SK-N-SH (cell line): ENCODE results near the gene CLASP1. TPM values are rescaled to one million over a fixed set of nuclear protein-coding genes. Genes with fewer than 3 reads are reported as not detected.
A peak's percentile ranks its signal among the peaks of the same experiment; 100 is the strongest.

Experiments used
- CTCF ChIA-PET: fragments of 300-600, 350-600 bp; formaldehyde crosslinking; extraction: SDS; loops from one replicate; lab custom pipeline; 2021; lab: Yijun Ruan, JAX
- POLR2A ChIA-PET: fragments of 350-600 bp; sonication (Branson Sonifier 250); formaldehyde crosslinking; extraction: SDS; loops from one replicate; lab custom pipeline; 2020; ENCODE audit warnings: antibody characterized with exemption, inconsistent platforms; lab: Yijun Ruan, JAX
- DNase-seq: peaks from one replicate; pipeline ENCODE4 v3.0.0; 2012
- H2AFZ ChIP-seq: fragments of 200-600 bp; sonication (generic); 2 replicates; pipeline ENCODE4 v1.8.1; 2016; ENCODE audit warnings: antibody characterized with exemption, mild to moderate bottlenecking, low read depth
- H3F3A ChIP-seq: fragments of 200-600 bp; sonication (generic); replicated peaks from 2 replicates; pipeline ENCODE3; 2016; ENCODE audit warnings: antibody characterized with exemption, mild to moderate bottlenecking; ENCODE audit not compliant: insufficient read depth
- H3K27ac ChIP-seq, 2 experiments: fragments of 200-500 bp in 1 of 2; fragments of 200-600 bp in 1 of 2; sonication (Bioruptor generic) in 1 of 2; sonication (generic), shearing (Covaris generic) in 1 of 2; 2 replicates each; pipeline versions ENCODE4 v1.5.1 to v1.6.1; 2014 to 2016; ENCODE audit warnings: low read depth in 2 of 2, inconsistent platforms in 1 of 2, low read length in 1 of 2, mild to moderate bottlenecking in 1 of 2, mixed read lengths in 1 of 2
- H3K27me3 ChIP-seq: fragments of 200-600 bp; sonication (generic), shearing (Covaris generic); 2 replicates; pipeline ENCODE4 v1.6.1; 2016; ENCODE audit warnings: mixed run types; ENCODE audit not compliant: insufficient read depth
- H3K36me3 ChIP-seq, 2 experiments: fragments of 200-500 bp in 1 of 2; fragments of 200-600 bp in 1 of 2; sonication (Bioruptor generic) in 1 of 2; sonication (generic) in 1 of 2; replicated peaks in 1 of 2; 2 replicates each; pipeline versions ENCODE3 to v1.5.1; 2014 to 2016; ENCODE audit warnings: low read length in 1 of 2, mild to moderate bottlenecking in 1 of 2; ENCODE audit not compliant: insufficient read depth in 2 of 2, control insufficient read depth in 1 of 2
- H3K4me1 ChIP-seq, 2 experiments: fragments of 200-500 bp in 1 of 2; fragments of 200-600 bp in 1 of 2; sonication (Bioruptor generic) in 1 of 2; sonication (generic), shearing (Covaris generic) in 1 of 2; 2 replicates each; pipeline versions ENCODE4 v1.5.1 to v1.6.1; 2014 to 2016; ENCODE audit warnings: low read depth in 1 of 2, low read length in 1 of 2, mixed run types in 1 of 2; ENCODE audit not compliant: insufficient read depth in 2 of 2, control insufficient read depth in 1 of 2
- H3K4me2 ChIP-seq: fragments of 200-600 bp; sonication (generic), shearing (Covaris generic); 2 replicates; pipeline ENCODE4 v1.6.1; 2017; ENCODE audit warnings: mixed run types
- H3K4me3 ChIP-seq, 2 experiments: fragments of 200-500 bp in 1 of 2; fragments of 200-600 bp in 1 of 2; sonication (Bioruptor generic) in 1 of 2; sonication (generic), shearing (Covaris generic) in 1 of 2; 2 replicates each; pipeline versions ENCODE4 v1.5.1 to v1.8.1; 2014 to 2016; ENCODE audit warnings: low read depth in 2 of 2, inconsistent platforms in 1 of 2, low read length in 1 of 2, mild to moderate bottlenecking in 1 of 2, mixed read lengths in 1 of 2, moderate library complexity in 1 of 2
- H3K79me2 ChIP-seq: fragments of 200-600 bp; sonication (generic); 2 replicates; pipeline ENCODE4 v1.8.1; 2017; ENCODE audit warnings: mild to moderate bottlenecking; ENCODE audit not compliant: insufficient read depth
- H3K9ac ChIP-seq: fragments of 200-600 bp; sonication (generic); 2 replicates; pipeline ENCODE4 v1.6.1; 2017; ENCODE audit warnings: mixed run types
- H3K9me2 ChIP-seq: fragments of 200-600 bp; sonication (generic); 2 replicates; pipeline ENCODE4 v1.6.1; 2017; ENCODE audit warnings: mixed run types
- H3K9me3 ChIP-seq: fragments of 200-600 bp; sonication (generic); 2 replicates; pipeline ENCODE4 v1.6.1; 2017; ENCODE audit warnings: mixed run types, mild to moderate bottlenecking, moderate library complexity
- H4K20me1 ChIP-seq: fragments of 200-600 bp; sonication (generic); 2 replicates; pipeline ENCODE4 v1.6.1; 2017; ENCODE audit warnings: mild to moderate bottlenecking, mixed run types; ENCODE audit not compliant: insufficient read depth
- CHD2 ChIP-seq: fragments of 150-350 bp; IDR thresholded peaks from 2 replicates; pipeline ENCODE4 v1.6.1; 2018; ENCODE audit warnings: low read length; ENCODE audit not compliant: partially characterized antibody
- EZH2phosphoT487 ChIP-seq: fragments of 200-600 bp; sonication (generic); IDR thresholded peaks from 2 replicates; pipeline ENCODE4 v1.6.1; 2017; ENCODE audit warnings: low read depth, mixed run types, mild to moderate bottlenecking, antibody characterized with exemption, moderate library complexity, borderline replicate concordance
- PBX3 ChIP-seq: IDR thresholded peaks from 2 replicates; pipeline ENCODE4; 2012
- RAD21 ChIP-seq: IDR thresholded peaks from 2 replicates; pipeline ENCODE4 v1.6.1; 2012; ENCODE audit warnings: mild to moderate bottlenecking, low read length
- SMC3 ChIP-seq: IDR thresholded peaks from 2 replicates; pipeline ENCODE4 v1.6.1; 2012; ENCODE audit warnings: low read depth, low read length, improper control_type of control experiment
- USF1 ChIP-seq: IDR thresholded peaks from 2 replicates; pipeline ENCODE4 v1.4.0; 2012; ENCODE audit warnings: low read depth, borderline replicate concordance
- WGBS: methylation state at CpG from one replicate; pipeline ENCODE4 v1.1.6; 2017; ENCODE audit warnings: low lambda C conversion rate; 5-methylcytosine and 5-hydroxymethylcytosine counted together
- polyA plus RNA-seq, 3 experiments: library from polyadenylated mRNA; depleted of rRNA; stranded (reverse); fragments of >200 nt; gene quantifications; 2 replicates each; pipeline ENCODE4 v1.2.3, GENCODE V29; 2012
- TF ChIP-seq, protein P1 (sequence below): fragments of 200-600 bp; sonication (generic); IDR thresholded peaks from 2 replicates; pipeline ENCODE4 v1.6.1; 2017; ENCODE audit warnings: antibody characterized with exemption, mild to moderate bottlenecking, moderate library complexity
- TF ChIP-seq, protein P2 (sequence below): fragments of 150-350 bp; IDR thresholded peaks from 2 replicates; pipeline ENCODE4 v1.6.1; 2016; ENCODE audit warnings: mild to moderate bottlenecking, low read depth, low read length
- TF ChIP-seq, protein P3 (sequence below): IDR thresholded peaks from 2 replicates; pipeline ENCODE4 v1.4.0; 2012; ENCODE audit warnings: low read depth, borderline replicate concordance

Gene CLASP1
- polyA plus RNA-seq, 1 of the 3 experiments (the other 2 are of a cell fraction): 4.9 TPM

- 29% methylated on average over 9 of the region's 9 CpGs for WGBS
- Histone ChIP-seq H3K36me3 (peaks cover 30 to 62% of the 10 kb centered on the region in 2 experiments), H2AFZ (no peak overlapping the region), H4K20me1 (peaks cover 5% of the 10 kb centered on the region; the same call in 1 of the 2 replicates), H3F3A (peaks cover 22% of the 10 kb centered on the region), H3K9ac (no peak overlapping the region), H3K9me2 (no peaks in the 10 kb centered on the region), H3K9me3 (no peaks in the 10 kb centered on the region), H3K4me3 (peak overlapping the region in 1 of 2 experiments; percentile 33; a peak in 1 of 4 replicates), H3K27me3 (no peaks in the 10 kb centered on the region), H3K4me2 (no peak overlapping the region), H3K79me2 (no peaks in the 10 kb centered on the region), H3K27ac (no peak overlapping the region), H3K4me1 (peaks cover 15 to 17% of the 10 kb centered on the region in 2 experiments; a peak in 3 of 4 replicates)
- DNase-seq: peak; percentile 63
- TF ChIP-seq, protein P1, sequence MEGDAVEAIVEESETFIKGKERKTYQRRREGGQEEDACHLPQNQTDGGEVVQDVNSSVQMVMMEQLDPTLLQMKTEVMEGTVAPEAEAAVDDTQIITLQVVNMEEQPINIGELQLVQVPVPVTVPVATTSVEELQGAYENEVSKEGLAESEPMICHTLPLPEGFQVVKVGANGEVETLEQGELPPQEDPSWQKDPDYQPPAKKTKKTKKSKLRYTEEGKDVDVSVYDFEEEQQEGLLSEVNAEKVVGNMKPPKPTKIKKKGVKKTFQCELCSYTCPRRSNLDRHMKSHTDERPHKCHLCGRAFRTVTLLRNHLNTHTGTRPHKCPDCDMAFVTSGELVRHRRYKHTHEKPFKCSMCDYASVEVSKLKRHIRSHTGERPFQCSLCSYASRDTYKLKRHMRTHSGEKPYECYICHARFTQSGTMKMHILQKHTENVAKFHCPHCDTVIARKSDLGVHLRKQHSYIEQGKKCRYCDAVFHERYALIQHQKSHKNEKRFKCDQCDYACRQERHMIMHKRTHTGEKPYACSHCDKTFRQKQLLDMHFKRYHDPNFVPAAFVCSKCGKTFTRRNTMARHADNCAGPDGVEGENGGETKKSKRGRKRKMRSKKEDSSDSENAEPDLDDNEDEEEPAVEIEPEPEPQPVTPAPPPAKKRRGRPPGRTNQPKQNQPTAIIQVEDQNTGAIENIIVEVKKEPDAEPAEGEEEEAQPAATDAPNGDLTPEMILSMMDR: peak; percentile 81
- no peak for TF ChIP-seq PBX3
- peak; percentile 75 for TF ChIP-seq RAD21
- TF ChIP-seq SMC3: peak; percentile 53
- POLR2A ChIA-PET: no interaction called here
- CTCF ChIA-PET: interaction anchor here (0.6 to 16.6 kb wide), 47 partner anchors 8 to 1013 kb away, joined by 3 to 272 read pairs (median 4); no protein-coding TSS in a partner anchor
These were observed 293.1 kb downstream of the CLASP1 start for GRCh38 chr2:121356058-121356640.

- Histone ChIP-seq H3K4me2 (no peak overlapping the region), H3K27ac (no peak overlapping the region), H3K9me3 (no peaks in the 10 kb centered on the region), H3K9me2 (no peaks in the 10 kb centered on the region), H2AFZ (no peak overlapping the region), H4K20me1 (peaks cover 5% of the 10 kb centered on the region; the same call in 1 of the 2 replicates), H3K36me3 (peaks cover 33 to 69% of the 10 kb centered on the region in 2 experiments), H3K27me3 (no peaks in the 10 kb centered on the region), H3K79me2 (no peaks in the 10 kb centered on the region), H3K9ac (no peak overlapping the region), H3F3A (peaks cover 15% of the 10 kb centered on the region), H3K4me1 (peaks cover 15% of the 10 kb centered on the region in 2 experiments; a peak in 3 of 4 replicates), H3K4me3 (no peak overlapping the region)
- POLR2A ChIA-PET: no interaction called here
- CTCF ChIA-PET: interaction anchor here (0.6 to 16.6 kb wide), 41 partner anchors 9 to 1013 kb away, joined by 3 to 272 read pairs (median 4); no protein-coding TSS in a partner anchor
- WGBS: 88% methylated on average over 1 of the region's 1 CpG
- TF ChIP-seq, protein P2, sequence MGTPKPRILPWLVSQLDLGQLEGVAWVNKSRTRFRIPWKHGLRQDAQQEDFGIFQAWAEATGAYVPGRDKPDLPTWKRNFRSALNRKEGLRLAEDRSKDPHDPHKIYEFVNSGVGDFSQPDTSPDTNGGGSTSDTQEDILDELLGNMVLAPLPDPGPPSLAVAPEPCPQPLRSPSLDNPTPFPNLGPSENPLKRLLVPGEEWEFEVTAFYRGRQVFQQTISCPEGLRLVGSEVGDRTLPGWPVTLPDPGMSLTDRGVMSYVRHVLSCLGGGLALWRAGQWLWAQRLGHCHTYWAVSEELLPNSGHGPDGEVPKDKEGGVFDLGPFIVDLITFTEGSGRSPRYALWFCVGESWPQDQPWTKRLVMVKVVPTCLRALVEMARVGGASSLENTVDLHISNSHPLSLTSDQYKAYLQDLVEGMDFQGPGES: no peak
- TF ChIP-seq USF1: no peak
- TF ChIP-seq CHD2: no peak
- TF ChIP-seq, protein P3, sequence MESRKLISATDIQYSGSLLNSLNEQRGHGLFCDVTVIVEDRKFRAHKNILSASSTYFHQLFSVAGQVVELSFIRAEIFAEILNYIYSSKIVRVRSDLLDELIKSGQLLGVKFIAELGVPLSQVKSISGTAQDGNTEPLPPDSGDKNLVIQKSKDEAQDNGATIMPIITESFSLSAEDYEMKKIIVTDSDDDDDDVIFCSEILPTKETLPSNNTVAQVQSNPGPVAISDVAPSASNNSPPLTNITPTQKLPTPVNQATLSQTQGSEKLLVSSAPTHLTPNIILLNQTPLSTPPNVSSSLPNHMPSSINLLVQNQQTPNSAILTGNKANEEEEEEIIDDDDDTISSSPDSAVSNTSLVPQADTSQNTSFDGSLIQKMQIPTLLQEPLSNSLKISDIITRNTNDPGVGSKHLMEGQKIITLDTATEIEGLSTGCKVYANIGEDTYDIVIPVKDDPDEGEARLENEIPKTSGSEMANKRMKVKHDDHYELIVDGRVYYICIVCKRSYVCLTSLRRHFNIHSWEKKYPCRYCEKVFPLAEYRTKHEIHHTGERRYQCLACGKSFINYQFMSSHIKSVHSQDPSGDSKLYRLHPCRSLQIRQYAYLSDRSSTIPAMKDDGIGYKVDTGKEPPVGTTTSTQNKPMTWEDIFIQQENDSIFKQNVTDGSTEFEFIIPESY: no peak
- no peak for TF ChIP-seq EZH2phosphoT487
- DNase-seq: no peak
These were observed 293.8 kb downstream of the CLASP1 start for GRCh38 chr2:121355488-121355887.
